ENCODE results near the gene MYL6. TPM values are rescaled to one million over a fixed set of nuclear protein-coding genes. Genes with fewer than 3 reads are reported as not detected.
"Not testable (repeated sequence)": the region's sequence is repeated elsewhere in the genome, so short reads cannot be mapped to it uniquely, and the experiment has no call there.

MYL6 gene
- total RNA-seq, 1 donor from 2014 or later, result 2,679 TPM

GRCh38 chr12:56156464-56157200 is 1.5 kb upstream of the MYL6 start:
- not testable (repeated sequence) for DNase-seq (ENCODE audit: low spot score)

GRCh38 chr12:56157201-56158028 is 744 bp upstream of the MYL6 start:
- DNase-seq (ENCODE audit: low spot score), result peak; percentile 89

GRCh38 chr12:56158926-56159461 is 835 bp downstream of the MYL6 start:
- DNase-seq (ENCODE audit: low spot score), result peak; percentile 90

GRCh38 chr12:56159482-56160192 is 1.5 kb downstream of the MYL6 start:
- no peak for DNase-seq (ENCODE audit: low spot score)

GRCh38 chr12:56160193-56160763 is 2.1 kb downstream of the MYL6 start:
- no peak for DNase-seq (ENCODE audit: low spot score)

GRCh38 chr12:56160894-56161689 is 2.9 kb downstream of the MYL6 start:
- no peak for DNase-seq (ENCODE audit: low spot score)

- DNase-seq (ENCODE audit: low spot score), result no peak
These were observed 3.7 kb downstream of the MYL6 start for GRCh38 chr12:56161690-56162351.

GRCh38 chr12:56162468-56163290 is 4.5 kb downstream of the MYL6 start:
- no peak for DNase-seq (ENCODE audit: low spot score)

GRCh38 chr12:56163533-56164344 is 5.6 kb downstream of the MYL6 start:
- DNase-seq (ENCODE audit: low spot score), result no peak

- no peak for DNase-seq (ENCODE audit: low spot score)
These were observed 6.2 kb downstream of the MYL6 start for GRCh38 chr12:56164345-56164729.

GRCh38 chr12:56165369-56165768 is 7.2 kb downstream of the MYL6 start:
- DNase-seq (ENCODE audit: low spot score), result no peak

GRCh38 chr12:56169229-56169759 is 11.1 kb downstream of the MYL6 start:
- no peak for DNase-seq (ENCODE audit: low spot score)

GRCh38 chr12:56172839-56173238 is 14.7 kb downstream of the MYL6 start:
- no peak for DNase-seq (ENCODE audit: low spot score)

- DNase-seq (ENCODE audit: low spot score), result no peak
These were observed 20.2 kb downstream of the MYL6 start for GRCh38 chr12:56178347-56178746.

GRCh38 chr12:56186957-56187356 is 28.8 kb downstream of the MYL6 start:
- no peak for DNase-seq (ENCODE audit: low spot score)

GRCh38 chr12:56188131-56188777 is 30.1 kb downstream of the MYL6 start:
- peak; percentile 52 for DNase-seq (ENCODE audit: low spot score)

- no peak for DNase-seq (ENCODE audit: low spot score)
These were observed 30.6 kb downstream of the MYL6 start for GRCh38 chr12:56188778-56189098.
